Islet precursor cell (in vitro differentiated cells): ENCODE results near the gene ZNF747.
"Not testable (repeated sequence)": the region's sequence is repeated elsewhere in the genome, so short reads cannot be mapped to it uniquely, and the experiment has no call there.

ENCODE experiments used
- DNase-seq: peaks from one replicate; pipeline ENCODE4 v3.0.0-alpha.2; 2018

ZNF747 gene

DNA sequence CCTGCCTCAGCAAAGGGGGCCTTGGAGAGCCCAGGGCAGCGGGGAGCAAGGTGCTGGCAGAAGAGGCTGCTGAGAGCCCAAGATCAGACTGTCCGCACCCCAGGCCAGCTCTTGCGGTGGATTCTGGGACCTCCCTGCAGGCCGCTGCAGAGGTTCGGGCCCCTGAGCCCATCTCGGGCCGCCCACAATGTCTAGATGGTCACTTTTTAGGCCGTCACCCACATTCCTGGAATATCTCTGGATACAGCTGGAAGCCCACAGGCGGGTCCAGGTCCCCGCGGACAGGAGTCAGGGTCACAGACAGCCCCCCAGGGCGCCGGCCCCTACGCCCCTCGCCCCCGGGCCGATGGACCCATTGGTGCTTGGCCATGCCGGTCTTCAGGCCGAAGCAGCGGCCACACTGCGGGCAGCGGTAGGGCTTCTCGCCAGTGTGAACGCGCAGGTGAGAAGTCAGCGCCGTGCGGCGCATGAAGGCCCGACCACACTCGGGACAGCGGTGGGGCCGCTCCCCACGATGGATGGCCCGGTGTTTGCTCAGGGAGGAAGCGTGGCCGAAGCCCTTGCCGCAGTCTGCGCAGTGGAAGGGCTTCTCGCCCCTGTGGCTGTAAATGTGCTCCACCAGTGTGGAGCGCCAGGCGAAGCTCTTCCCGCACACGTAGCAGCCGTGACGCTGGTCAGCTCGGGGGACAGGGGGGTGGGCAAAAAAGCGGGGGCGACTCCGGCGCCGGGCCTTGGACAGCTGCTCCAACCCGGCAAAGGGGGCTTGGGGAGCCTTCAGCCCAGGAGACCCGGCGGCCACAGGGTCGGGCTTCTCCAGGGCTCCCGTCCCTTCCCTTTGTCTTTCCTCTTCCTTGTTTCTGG lies 2.1 kb downstream of the ZNF747 start:
- no peak for DNase-seq

DNA sequence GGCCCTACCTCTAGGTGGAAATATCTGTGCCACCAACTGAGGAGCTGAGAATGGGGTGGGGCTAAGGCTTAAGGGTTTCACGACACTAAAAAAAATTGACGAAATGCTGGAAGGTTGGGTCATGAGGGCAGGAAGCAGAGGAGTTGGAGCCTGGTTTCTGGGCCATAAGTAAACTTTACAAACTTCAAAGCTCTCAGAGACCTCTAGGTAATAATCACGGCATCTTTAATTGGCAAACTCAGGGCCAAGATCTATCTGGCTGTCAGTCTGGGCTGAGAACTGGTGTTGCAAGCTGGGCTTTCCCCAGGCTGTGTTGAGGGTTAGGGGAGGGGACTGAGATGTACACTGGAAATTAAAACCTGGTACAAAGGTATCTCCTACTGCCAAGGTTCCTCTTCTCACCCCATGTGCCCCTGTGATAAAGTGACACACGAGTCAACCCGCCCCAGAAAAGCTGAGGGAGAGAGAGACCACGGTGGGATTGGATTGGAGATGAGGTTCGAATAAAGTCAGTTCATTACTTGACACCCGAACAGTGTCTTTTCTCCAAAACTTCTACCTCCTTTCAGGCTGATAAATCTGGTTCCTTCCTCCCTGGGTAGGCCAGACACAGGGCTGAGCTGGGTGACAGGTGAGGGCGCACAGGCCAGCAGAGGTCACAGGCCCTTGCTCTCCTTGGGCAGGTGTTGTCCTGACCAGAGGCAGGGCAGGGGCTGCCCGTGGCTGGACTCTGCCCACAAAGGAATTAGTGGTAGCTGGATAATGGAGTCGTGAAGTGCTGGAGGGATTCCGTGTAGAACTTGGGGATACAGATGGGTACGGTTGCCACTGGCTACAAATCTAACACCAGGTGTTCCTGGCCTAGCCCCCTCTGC lies 4.3 kb downstream of the ZNF747 start:
- DNase-seq, result no peak

DNA sequence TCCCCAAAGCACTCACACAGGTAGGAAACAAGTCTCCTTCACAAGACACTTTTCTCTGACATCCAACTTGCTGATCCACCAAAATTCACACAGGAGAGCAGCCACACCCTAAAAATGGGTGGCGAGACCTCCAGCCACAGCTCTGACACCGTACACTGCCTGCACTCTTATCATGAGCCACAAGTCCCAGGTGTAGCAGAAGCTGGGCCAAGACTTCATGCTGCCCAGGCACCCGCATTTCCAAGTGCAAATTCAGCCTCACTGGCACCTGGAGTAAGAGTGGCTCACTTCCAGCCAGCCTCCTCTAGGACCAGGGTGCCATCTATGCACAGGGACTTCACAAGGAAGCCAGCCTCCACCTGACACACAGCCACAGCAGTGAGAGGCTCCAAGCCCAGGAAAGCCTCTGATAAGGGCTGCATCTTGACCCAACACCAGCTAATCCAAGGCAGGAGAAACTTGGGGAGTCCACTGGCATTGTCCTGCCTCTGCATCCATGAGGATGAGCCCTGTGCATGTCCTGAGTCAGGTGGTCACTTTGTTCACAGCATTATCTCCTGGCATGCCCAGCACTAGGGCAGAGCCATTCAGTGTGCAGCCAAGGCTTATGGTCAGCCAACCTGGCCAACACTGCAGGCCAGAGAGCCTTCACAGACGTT lies 5.7 kb downstream of the ZNF747 start:
- peak; percentile 38 for DNase-seq

DNA sequence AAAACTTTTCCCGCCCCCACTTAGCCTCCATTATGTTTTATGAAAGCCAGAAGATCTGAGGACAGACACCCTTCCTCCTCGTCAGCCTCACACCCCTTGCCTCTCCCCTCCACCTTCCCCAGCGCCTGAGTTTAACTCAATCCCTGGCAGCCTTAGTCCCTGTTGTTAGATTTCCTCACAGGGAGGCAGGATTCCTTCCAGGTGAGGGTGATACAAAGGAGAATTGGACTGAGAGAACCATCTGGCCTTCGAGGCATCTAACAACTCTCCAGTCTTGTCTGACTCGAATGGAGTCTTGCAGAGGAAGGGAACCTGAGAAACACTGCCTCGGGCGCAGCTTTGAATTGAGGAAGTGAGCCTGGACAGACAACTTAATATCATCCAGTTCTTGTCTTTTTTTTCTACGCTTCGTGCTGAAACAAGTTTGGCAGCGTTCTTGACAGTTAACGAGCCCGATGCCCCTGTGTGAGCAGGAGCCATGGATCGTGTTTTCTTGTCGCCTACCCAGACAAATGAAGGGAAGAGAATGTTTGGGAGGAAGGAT lies 7.0 kb downstream of the ZNF747 start:
- peak; percentile 91 for DNase-seq

DNA sequence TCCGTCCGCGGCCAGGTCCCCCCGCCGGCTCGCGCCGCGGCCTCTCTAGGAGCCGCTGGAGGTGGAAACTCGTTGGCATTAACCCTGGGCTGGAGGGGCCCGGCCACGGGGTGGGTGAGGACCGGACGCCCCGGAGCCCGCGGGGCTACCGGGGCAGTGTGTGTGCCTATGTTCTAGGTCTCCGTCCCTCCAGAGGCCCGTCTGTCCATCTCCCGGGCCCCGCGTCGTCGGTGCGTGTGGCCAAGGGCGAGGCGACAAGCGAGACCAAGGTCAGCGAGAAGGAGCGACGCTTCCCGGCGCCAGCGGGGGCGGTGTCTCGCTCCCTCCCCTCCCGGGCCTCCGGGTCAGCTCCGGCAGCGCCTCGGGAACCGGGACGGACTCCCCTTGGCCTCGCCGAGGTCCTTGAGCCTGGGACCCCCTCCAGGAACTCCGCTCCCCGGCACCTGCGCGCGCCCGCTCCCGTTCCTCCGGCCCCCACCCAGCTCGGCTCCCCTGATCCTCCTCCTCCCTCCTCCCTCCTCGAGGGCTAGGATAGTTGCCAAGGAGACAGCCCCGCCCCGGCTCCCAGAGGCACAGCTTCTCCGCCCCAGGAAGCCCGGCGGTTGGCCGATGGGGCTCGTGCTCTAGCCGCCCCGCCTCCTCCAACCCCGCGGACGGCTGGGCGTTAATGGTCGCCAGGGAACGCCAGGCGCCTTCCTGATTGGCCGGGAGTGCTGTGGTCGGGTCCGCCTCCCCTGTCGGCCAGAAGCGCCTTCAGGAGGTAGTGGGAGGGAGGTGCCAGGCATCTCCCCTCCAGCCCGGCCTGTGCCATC lies 7.6 kb downstream of the ZNF747 start:
- peak; percentile 100 for DNase-seq

DNA sequence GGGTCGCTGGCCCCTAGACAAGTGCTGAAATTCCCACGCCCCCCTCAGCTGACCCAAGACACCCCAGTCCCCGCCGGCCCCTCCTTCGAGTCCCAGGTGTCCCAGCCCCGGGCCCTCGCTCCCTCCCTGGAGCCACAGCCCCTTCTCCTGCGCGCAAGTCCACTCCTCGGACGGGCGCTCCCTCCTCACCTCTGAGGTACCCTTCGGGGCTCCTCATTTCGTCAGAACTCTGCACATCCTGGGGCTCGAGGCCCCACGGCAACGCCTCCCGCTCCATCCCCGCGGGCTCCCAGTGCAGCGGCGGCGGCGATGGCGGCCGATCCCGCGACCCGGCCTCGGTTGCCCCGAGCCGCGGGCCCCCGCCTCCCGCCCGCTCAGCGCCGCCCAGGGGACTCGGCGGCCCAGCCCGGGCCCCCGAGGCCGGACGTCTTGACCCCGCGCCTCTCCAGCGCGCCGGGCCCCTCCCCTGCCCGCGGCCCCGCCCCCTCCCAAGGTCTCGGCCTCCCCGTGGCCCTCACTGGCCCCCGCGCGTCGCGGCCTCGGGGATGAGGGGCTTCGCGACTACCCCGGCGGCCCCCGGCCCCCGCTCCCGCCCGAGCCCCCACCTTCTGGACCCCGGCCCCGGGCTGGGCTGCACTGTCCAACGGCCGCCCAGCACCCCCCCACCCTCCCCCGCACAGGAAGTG lies 8.4 kb downstream of the ZNF747 start, which contains the start of gene ZNF768:
TSS of gene ZNF768 (minus strand) at position 430 of the 686 bp plus-strand sequence. CDS start at position 277, 153 bp downstream.
- peak; percentile 80 for DNase-seq

DNA sequence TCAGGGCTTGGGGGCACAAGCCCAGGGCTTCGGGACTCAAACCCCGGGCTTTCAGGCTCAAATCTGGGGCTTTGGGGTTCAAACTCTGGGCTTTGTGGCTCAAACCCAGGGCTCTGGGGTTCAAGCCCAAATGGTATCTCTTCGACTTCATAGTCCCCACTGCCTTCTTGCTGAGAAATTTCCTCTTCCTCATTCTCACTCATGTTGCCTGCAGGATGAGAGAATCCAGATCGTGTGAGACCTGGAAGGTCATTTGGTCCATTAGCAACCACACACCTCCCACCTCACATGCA lies 8.9 kb downstream of the ZNF747 start:
- DNase-seq, result no peak

DNA sequence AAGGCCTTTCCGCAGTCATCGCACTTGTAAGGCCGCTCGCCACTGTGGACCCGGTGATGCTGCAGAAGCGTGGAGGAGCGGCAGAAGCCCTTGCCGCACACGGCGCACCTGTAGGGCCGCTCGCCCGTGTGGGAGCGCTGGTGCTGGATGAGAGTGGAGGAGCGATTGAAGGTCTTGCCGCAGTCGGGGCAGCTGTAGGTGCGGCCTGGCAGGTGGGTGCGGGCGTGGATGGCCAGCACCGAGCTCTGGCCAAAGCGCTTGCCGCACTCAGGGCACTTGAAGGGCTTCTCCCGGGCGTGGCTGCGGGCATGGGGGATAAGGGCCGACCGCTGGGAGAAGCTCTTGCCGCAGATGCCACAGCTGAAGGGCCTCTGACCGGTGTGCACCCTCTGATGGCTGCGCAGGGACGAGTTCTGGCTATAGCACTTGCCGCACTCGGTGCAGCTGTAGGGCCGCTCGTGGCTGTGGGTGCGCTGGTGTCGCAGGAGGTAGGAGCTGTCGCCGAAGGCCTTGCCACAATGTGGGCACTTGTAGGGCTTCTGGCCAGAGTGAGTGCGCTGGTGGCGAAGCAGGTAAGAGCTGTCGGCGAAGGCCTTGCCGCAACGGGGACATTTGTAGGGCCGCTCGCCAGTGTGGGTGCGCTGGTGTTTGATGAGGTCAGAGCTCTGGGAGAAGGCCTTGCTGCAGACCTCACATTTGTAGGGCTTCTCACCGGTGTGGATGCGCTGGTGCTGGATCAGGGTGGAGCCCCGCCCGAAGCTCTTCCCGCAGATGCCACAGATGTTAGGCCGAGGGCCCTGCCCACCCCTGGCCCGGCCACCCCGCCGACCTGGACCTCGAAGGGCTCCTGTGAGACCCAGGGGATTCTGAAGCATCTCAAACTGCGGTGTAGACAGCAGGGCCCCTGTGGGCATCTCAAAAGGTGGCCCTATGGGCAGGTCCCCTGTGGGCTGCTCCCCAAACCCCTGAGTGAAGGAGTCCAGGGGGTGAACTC lies 9.8 kb downstream of the ZNF747 start:
- no peak for DNase-seq

DNA sequence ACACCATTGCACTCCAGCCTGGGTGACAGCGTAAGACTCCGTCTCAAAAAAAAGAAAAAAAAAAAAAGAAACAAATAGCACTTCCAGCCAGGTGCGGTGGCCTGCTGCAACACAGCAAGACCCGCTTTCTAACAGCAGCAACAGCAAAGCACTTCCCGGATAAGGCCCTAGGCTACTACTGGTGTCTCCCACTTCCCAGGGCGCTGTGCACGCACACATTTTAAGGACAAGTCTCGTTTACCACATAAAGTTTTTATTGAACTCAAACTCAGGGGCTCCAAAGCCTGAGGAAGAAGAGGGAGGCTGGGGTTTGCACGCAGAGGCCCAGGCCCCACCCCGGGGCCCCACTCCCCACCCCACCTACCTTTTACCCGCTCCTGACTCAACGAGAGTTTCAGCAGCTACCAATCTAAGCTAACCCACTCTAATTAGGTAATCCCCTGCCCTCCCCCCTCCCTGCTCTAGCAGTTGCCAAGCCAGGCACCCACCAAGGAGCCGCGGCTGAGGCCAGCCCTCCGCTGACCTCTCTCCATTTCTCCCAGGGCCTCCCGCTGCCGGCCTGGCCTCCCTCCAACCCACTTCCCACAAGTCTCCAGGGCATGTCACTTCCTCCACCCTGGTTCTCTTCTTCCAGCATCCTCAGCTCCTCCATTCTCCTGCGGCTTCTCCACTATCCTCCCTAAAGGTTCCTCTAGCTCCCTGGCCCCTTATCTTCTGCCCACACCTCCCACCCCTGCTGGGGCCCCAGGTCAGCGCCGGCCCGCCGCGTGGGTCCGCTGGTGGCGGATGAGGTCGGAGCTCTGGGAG lies 10.7 kb downstream of the ZNF747 start:
- DNase-seq, result no peak

DNA sequence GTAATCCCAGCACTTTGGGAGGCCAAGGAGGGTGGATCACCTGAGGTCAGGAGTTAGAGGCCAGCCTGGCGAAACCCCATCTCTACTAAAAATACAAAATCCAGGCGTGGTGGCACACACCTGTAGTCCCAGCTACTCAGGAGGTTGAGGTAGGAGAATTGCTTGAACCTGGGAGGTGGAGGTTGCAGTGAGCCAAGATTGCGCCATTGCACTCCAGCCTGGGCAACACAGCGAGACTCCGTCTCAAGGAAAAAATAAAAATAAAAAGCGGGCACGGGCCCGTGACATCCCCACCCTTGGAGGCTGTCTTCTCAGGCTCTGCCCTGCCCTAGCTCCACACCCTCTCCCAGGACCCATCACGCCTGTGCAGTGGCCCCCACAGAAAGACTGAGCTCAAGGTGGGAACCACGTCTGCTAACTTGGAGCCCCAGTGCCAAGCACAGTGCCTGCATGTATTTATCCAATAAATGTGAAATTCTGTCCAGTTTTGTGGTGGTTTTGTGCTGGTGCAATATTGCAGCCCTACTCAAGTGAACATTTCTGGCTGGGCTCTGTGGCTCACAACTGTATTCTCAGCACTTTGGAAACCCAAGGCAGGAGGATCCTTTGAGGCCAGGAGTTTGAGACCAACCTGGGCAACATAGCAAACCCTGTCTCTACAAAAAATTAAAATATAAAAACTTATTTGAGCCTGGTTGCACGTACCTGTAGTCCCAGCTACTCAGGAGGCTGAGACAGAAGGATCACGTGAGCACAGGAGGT lies 11.8 kb downstream of the ZNF747 start:
- not testable (repeated sequence) for DNase-seq

DNA sequence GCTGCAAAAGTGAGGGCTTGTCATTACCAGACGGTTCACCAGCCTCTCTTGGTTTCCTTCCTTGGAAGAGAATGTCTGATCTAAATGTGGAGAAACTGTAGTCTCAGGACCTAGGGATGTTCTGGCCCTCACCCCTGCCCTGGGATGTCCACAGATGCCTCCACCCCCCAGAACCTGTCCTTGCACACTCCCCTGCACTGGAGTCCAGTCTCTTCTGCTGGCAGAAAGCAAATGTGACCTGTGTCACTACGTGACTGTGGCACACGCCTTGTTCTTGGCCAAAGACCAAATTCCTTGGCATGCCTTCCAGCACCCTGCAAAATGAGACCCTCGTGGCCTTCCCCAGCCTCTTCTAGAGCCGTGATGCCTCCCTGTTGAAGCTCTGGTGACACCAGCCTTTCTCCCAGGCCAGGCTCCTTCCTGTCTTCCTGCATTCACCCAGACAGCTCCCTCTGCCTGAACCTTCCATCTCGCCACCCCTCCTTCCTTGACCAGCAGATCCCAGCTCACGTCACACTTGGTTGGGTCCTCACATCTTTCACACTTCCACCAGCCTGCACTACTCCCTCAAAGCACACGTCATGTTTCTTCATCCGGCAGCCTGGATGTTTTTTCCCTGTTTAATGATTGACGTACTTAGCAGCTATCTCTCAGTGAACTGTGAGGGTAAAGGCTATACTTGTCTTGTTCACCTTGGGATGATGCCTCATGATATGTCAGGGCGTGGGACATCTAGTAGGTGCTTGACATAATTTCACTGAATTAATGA lies 12.6 kb downstream of the ZNF747 start:
- no peak for DNase-seq

DNA sequence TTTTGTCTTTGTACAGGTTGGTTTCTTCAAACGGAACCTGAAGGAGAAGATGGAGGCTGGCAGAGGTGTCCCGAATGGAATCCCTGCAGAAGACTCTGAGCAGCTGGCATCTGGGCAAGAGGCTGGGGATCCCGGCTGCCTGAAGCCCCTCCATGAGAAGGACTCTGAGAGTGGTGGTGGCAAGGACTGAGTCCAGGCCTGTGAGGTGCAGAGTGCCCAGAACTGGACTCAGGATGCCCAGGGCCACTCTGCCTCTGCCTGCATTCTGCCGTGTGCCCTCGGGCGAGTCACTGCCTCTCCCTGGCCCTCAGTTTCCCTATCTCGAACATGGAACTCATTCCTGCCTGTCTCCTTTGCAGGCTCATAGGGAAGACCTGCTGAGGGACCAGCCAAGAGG lies 13.2 kb downstream of the ZNF747 start:
- no peak for DNase-seq

DNA sequence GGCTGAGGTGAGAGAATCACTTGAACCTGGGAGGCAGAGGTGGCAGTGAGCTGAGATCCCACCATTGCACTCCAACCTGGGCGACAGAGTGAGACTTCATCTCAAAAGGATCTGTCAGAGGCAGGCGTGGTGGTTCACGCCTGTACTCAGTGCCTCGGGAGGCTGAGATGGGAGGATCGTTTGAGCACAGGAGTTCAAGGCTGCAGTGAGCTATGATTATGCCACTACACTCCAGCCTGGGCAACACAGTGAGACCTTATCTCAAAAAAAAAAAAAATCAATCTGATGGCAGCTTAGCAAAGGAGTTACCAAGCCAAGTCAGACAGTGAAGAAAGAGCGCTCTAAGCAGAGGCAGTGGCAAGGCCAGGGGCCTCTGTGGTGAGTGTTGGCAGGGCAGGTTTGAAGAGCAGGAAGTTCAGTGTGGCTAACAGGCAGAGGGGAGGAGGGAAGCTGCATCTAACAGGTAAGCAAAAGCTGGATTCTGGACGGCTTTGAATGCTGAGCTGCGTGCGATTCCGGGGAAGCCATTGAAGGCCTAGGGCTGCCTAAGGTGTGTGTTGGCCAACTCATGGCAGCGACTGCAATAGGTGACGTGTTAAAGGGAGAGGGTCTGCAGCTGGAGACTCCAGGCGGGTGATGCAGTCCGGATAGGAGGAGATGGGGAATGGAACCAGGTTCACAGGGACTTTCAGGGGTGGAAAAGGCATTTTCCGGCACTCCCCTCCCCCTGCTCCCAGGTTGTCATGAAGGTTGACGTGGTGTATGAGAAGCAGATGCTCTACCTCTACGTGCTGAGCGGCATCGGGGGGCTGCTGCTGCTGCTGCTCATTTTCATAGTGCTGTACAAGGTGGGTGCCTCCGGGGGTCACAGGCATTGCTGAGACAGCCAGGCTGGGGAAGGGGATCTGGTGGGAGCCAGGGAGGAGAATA lies 15.3 kb downstream of the ZNF747 start:
- no peak for DNase-seq

DNA sequence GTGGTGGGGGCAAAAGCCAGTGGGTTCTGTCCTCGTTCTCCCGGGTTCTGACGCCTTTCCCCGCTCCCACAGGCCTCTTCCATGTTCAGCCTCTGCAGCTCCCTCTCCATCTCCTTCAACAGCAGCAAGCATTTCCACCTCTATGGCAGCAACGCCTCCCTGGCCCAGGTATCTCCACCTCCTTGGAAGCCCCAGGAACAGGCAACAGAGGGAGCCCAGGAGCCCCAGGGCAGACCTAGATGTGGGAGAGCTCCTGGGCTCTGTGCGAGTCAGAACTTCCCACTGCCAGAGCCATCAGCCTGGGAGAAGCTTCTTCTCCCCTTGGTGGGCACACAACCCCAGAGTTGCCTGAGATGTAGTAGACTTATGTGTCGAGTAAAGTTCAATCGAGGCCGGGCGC lies 16.1 kb downstream of the ZNF747 start:
- DNase-seq, result no peak

DNA sequence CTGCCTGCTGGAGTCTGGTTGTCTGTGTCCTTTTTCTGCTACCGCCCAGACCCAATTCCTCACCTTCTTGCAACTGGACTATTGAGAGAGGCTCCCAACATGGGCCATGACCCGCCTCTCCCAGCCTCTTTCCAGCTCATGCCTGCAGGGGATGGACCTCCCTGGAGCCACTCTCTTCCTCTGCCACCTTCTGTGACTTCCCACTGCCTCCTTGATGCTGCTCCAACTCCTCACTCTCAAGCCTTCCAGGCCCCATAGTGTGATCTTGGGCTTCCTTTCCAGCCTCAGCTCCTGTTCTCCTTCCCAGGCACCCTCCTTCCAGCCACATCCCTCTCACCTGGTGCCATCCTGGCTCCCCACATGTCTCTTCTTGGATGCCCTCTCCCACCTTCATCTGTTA lies 19.4 kb downstream of the ZNF747 start:
- DNase-seq, result no peak

DNA sequence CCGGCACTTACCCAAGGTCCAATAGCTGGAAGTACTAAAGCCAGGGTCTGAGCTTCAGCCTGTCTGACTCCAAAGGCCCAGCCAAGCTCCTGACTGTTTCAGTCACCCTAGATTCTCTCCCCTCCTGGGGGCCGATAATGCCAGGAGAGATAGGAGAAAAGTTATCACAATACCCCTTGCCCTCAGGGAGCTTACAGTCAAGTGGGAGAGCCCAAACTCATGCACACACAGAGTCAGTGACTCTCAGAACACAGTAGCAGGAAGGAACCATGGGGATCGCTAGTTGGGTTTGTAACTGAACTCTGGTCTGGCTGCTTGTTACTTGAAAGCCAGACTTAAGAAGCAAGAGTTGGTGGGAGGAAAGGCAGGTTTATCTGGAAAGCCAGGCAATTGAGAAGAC lies 23.1 kb downstream of the ZNF747 start:
- DNase-seq, result no peak
